Pancreas (tissue), 10 donors: Measurements from ENCODE around the gene CBX4. TPM values are rescaled to one million over a fixed set of nuclear protein-coding genes. Genes with fewer than 3 reads are reported as not detected.

Source experiments
- ATAC-seq, 4 donors: fragments of 200-7000 bp; cut with Tn5 transposase; one replicate each; pipeline versions ENCODE4 v1.8.0 to v1.9.1; 2020; ENCODE audit warnings: mild to moderate bottlenecking in 4 of 4, moderate library complexity in 4 of 4
- DNase-seq, 6 donors: peaks; one replicate each; pipeline ENCODE4 v3.0.0-alpha.2; 2020
- FAIRE-seq: peaks from 2 replicates; lab custom pipeline; 2012; peaks lifted over from hg19 to GRCh38; lab: Jason Lieb, UNC
- H3K27ac ChIP-seq, 4 donors: fragments of 200-600 bp; sonication (generic); 1 replicate in 3 of 4; 2 replicates in 1 of 4; pipeline versions ENCODE4 v1.5.0 to v1.8.0; 2020
- H3K27me3 ChIP-seq, 4 donors: fragments of 200-600 bp; one replicate each; pipeline ENCODE4 v1.8.0; 2021
- H3K36me3 ChIP-seq, 3 donors: fragments of 200-600 bp; sonication (generic) in 1 of 3; one replicate each; pipeline versions ENCODE4 v1.5.0 to v1.8.0; 2020 to 2021
- H3K4me1 ChIP-seq, 3 donors: fragments of 200-600 bp; one replicate each; pipeline ENCODE4 v1.8.0; 2021
- H3K4me3 ChIP-seq, 4 donors: fragments of 200-600 bp; sonication (generic) in 2 of 4; one replicate each; pipeline versions ENCODE4 v1.5.0 to v1.8.0; 2020 to 2021
- H3K9me3 ChIP-seq, 4 donors: fragments of 200-600 bp; one replicate each; pipeline ENCODE4 v1.8.0; 2021
- WGBS, 2 donors: extraction: QIAGEN DNeasy Blood & Tissue Kit; methylation state at CpG; one replicate each; pipeline ENCODE4 v1.1.7; 2013; 5-methylcytosine and 5-hydroxymethylcytosine counted together
- intact Hi-C, 3 donors: fragments of 100-400 bp; cut with DNase I; formaldehyde crosslinking; loops; one replicate each; pipeline versions ENCODE4 v1.11.1 to v1.14.2; 2022
- polyA plus RNA-seq, 2 donors: library from polyadenylated mRNA; stranded (reverse); fragments of 200-250 nt; gene quantifications; one replicate each; pipeline ENCODE4 v1.2.3, GENCODE V29; 2013
- total RNA-seq, 6 donors: library from RNA; stranded (reverse); fragmentation: NEBNext Ultra II Directional in 4 of 6; extraction: Animal tissue kit (Norgen Biotek cat#: 25700) in 4 of 6; gene quantifications; one replicate each; pipeline versions ENCODE4 v1.2.1 to v1.2.4, GENCODE V29; 2021 to 2023
- TF ChIP-seq, protein P1 (sequence below), 4 donors: fragments of 200-600 bp; sonication (generic) in 3 of 4; IDR thresholded peaks; one replicate each; pipeline versions ENCODE4 v1.5.0 to v1.8.0; 2021; ENCODE audit warnings: antibody characterized with exemption in 4 of 4
- donor health status: healthy with polysubstance abuse.
- donor health status: DM: no; HTN: no; CAD: no; lungs with moderate emphysema.
- donor health status: DM: no; HTN: no; CAD: no.
- donor health status: control.
- donor health status: control.
- donor health status: Bipolar disorder and iron deficiency.
- donor health status: DM: yes; HTN: yes; CAD: no.
- donor health status: DM: no; HTN: no; CAD: no.
- donor health status: DM: no; HTN: no; CAD: no.
- donor health status: DM: yes; HTN: yes; CAD: no.

CBX4 gene
- total and polyA plus RNA-seq, 8 donors: 11.1 to 42.4 (median 18.0) TPM

DNA sequence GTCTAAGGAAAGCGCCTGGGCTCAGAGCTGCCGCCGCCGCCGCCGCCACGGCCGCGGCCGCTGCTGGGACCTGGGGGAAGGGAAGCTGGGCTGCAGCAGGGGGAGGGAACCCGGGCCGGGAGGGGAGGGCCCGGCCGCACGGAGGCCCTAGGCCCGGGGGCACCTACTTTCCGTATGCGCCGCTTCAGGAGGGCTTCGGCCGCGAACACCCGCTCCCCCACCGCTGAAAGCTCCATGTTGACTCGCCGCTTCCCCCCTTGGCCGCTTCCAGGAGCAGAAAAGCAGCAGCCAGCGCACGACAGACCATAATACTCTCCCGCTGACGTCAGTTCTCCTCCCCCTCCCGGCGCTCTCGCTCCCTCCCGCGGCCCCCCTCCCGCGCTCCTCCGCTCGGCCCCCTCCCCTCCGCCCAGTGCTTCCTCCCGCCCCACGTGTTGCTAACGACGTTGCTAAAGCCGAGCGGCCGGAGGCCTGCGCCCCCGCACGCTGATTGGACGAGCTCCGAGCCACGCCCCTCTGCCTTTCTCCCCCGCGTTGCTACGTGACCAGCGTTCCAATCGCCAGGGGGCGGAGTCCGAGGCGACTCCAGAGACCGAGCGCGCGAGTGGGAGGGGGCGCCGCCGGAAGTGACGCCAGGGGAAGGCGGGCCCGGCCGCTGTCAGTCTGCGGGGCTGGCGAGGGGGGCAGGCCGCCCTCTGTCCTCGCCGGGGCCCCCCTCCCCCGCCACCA is 42.3 kb downstream of the CBX4 start, which contains the start of gene CBX8:
CBX8 (minus strand) TSS at position 315 of the 729 bp plus-strand sequence; CDS start at position 236, 79 bp downstream.
- intact Hi-C loops: no loop called here
- DNase-seq (peak; percentile 100), FAIRE-seq (peak; percentile 49), ATAC-seq (peak; percentile 86 to 93 (median 88))
- 0 to 1% methylated on average over 34 to 79 of the region's 79 CpGs for WGBS, 2 donors
- Histone ChIP-seq H3K27me3 (peaks cover 0 to 33% (median 8%) of the 10 kb centered on the region in 4 donors), H3K4me3 (peak within 1 kb of the TSS; percentile 47 to 67 (median 64)), H3K4me1 (peaks cover 15 to 27% (median 27%) of the 10 kb centered on the region in 3 donors), H3K36me3 (no peaks in the 10 kb centered on the region), H3K27ac (peak within 1 kb of the TSS; percentile 74 to 87 (median 79)), H3K9me3 (no peaks in the 10 kb centered on the region)
- TF ChIP-seq, protein P1, sequence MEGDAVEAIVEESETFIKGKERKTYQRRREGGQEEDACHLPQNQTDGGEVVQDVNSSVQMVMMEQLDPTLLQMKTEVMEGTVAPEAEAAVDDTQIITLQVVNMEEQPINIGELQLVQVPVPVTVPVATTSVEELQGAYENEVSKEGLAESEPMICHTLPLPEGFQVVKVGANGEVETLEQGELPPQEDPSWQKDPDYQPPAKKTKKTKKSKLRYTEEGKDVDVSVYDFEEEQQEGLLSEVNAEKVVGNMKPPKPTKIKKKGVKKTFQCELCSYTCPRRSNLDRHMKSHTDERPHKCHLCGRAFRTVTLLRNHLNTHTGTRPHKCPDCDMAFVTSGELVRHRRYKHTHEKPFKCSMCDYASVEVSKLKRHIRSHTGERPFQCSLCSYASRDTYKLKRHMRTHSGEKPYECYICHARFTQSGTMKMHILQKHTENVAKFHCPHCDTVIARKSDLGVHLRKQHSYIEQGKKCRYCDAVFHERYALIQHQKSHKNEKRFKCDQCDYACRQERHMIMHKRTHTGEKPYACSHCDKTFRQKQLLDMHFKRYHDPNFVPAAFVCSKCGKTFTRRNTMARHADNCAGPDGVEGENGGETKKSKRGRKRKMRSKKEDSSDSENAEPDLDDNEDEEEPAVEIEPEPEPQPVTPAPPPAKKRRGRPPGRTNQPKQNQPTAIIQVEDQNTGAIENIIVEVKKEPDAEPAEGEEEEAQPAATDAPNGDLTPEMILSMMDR (IDR thresholded peaks at IDR 0.05): no peak

DNA sequence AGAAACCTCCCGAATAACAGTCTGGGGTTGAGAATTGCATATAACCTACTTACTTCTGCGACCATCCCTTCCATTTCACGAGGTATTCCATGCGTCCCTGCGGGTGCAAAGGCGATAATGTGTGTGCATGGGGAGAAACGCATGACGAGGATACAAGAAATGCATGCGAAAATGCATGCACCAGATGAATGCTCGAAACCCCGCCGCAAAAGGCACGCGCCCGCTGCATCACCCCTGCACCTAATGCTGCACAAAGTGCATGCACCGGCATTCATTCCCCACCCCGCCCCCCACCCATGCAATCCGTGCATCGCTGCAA is 42.8 kb downstream of the CBX4 start:
- no peak for ATAC-seq
- intact Hi-C loops: no loop called here
- Histone ChIP-seq H3K27me3 (peaks cover 0 to 31% (median 8%) of the 10 kb centered on the region in 4 donors), H3K36me3 (no peaks in the 10 kb centered on the region), H3K9me3 (no peaks in the 10 kb centered on the region), H3K27ac (peak overlapping the region in 3 of 4 donors; percentile 74 to 87 (median 79)), H3K4me3 (peak overlapping the region; percentile 47 to 67 (median 64)), H3K4me1 (peaks cover 15 to 27% (median 25%) of the 10 kb centered on the region in 3 donors)
- FAIRE-seq: no peak
- DNase-seq: no peak
- 1% methylated on average over 19 of the region's 19 CpGs for WGBS, 2 donors
- TF ChIP-seq, protein P1 (IDR thresholded peaks at IDR 0.05): no peak

DNA sequence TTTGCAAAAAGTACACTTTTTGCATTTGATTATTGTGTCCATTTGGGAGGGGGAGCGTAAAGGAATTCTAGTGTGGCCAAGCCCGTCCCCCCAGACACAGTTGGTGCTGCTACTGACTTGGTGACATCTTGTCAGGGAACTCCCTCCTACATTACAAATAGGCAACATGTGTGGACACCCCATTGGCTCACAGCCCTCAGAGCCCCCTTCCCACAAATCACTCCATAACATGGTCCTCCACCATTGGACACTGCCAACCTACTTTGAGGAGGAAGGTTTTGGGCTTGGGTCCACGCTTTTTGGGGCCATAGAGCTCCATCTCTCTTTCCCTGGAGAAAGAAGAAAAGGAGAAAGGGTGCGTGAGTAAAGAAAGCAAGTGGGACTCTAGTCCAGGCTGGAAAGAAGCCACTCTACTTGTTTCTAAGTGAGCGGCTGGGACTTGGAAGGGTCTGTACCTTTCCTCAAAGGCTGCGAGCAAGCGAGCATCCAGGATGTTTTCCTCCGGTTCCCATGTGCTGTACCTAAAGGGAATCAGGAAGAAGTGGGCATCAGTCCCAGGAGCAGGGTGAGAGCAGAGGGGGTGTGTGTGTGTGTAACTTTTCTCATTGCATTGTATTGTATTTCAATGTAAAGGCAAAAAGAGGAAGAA is 43.3 kb downstream of the CBX4 start:
- H3K4me3 ChIP-seq: peak overlapping the region; percentile 47 to 67 (median 64)
- FAIRE-seq (no peak), DNase-seq (peak in 1 of 6 donors; percentile 17), ATAC-seq (no peak)
- intact Hi-C loops: no loop called here
- peaks cover 15 to 24% (median 20%) of the 10 kb centered on the region in 3 donors for H3K4me1 ChIP-seq
- H3K27me3 ChIP-seq: peaks cover 0 to 31% (median 10%) of the 10 kb centered on the region in 4 donors
- TF ChIP-seq, protein P1 (IDR thresholded peaks at IDR 0.05): no peak
- no peaks in the 10 kb centered on the region for H3K9me3 ChIP-seq
- 82 to 90% methylated on average over 8 of the region's 8 CpGs for WGBS, 2 donors
- no peaks in the 10 kb centered on the region for H3K36me3 ChIP-seq
- H3K27ac ChIP-seq: no peak overlapping the region

DNA sequence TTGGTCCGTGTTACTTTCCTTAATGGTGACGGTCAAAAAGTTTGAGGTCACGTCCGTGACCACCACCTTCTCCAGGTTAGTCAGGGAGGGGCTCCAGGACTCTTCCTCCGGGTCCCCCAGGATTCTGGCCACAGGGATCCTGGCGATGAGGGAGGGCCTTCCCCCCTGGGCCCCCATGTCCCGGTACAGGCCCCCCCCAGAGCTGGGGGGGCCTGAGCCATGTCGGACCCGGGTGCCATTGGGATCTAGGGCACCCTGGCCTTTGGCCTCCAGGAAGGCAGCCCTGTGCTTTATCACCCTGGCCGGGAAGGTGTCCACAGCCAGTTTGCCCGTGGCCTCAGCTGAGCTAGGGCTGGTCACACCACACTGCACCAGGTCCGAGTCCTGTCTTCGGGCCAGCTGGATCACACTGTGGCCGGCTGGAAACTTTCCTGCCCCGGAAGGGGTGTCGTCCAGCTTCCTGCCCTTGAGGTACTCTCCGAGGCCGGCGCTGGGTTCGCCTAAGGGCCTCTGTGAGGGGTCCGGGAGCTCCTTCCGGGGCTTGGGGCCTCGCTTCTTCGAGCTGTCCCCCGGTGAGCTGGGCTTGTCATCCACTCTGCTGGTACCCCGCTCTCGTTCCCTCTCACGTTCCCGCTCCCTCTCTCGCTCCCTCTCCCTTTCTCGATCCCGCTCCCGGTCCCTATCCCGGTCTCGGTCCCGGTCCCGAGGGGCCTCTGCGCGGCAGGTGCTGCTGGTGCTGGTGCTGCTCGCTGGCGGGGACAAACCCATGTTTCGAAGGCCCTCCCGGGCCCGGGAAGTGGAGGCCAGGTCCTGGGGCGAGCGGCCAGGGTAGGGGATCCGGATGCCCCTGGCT is 44.4 kb downstream of the CBX4 start:
- TF ChIP-seq, protein P1 (IDR thresholded peaks at IDR 0.05): no peak
- WGBS, 2 donors: 88 to 92% methylated on average over 47 of the region's 47 CpGs
- FAIRE-seq (no peak), DNase-seq (peak in 3 of 6 donors; percentile 59 to 83 (median 60)), ATAC-seq (no peak)
- H3K9me3 ChIP-seq: no peaks in the 10 kb centered on the region
- intact Hi-C loops: loop anchor here in 1 of 3 donors (5.0 kb wide), 1 partner anchor 197 kb away; no protein-coding TSS in a partner anchor
- H3K27me3 ChIP-seq: peaks cover 0 to 29% (median 10%) of the 10 kb centered on the region in 4 donors
- no peaks in the 10 kb centered on the region for H3K36me3 ChIP-seq
- no peak overlapping the region for H3K4me3 ChIP-seq
- H3K27ac ChIP-seq: no peak overlapping the region
- H3K4me1 ChIP-seq: peaks cover 15 to 28% (median 22%) of the 10 kb centered on the region in 3 donors
